ENCODE data around the gene KCNIP3.

Gene KCNIP3

GRCh38 chr2:95325590-95326432 is 28.7 kb downstream of the KCNIP3 start:
- no peak for ATAC-seq
- TF ChIP-seq CREB5 (CRISPR knock-in tag; IDR thresholded peaks at IDR 0.05; ENCODE audit: low read depth), result no peak
- TF ChIP-seq CSDC2 (CRISPR knock-in tag; IDR thresholded peaks at IDR 0.05), result no peak
- TF ChIP-seq ZNF70 (CRISPR knock-in tag; IDR thresholded peaks at IDR 0.05), result no peak
- TF ChIP-seq CSRNP3 (CRISPR knock-in tag; IDR thresholded peaks at IDR 0.05), result no peak
- no peak for TF ChIP-seq TCF4 (CRISPR knock-in tag; IDR thresholded peaks at IDR 0.05; ENCODE audit: borderline replicate concordance)
- TF ChIP-seq ZNF565 (CRISPR knock-in tag; conservative IDR thresholded peaks at IDR 0.05; ENCODE audit: low read depth), result no peak
- TF ChIP-seq GLIS3 (CRISPR knock-in tag; IDR thresholded peaks at IDR 0.05), result no peak
- TF ChIP-seq ZFP30 (CRISPR knock-in tag; IDR thresholded peaks at IDR 0.05), result no peak
- no peak for TF ChIP-seq ZFP3 (CRISPR knock-in tag; IDR thresholded peaks at IDR 0.05)
- no peak for TF ChIP-seq POU6F1 (CRISPR knock-in tag; IDR thresholded peaks at IDR 0.05; ENCODE audit: borderline replicate concordance, low read depth)
- TF ChIP-seq BACH2 (CRISPR knock-in tag; IDR thresholded peaks at IDR 0.05; ENCODE audit: borderline replicate concordance), result no peak
- TF ChIP-seq ESRRG (CRISPR knock-in tag; IDR thresholded peaks at IDR 0.05), result no peak
- no peak for TF ChIP-seq ZC3H10 (CRISPR knock-in tag; IDR thresholded peaks at IDR 0.05)
- TF ChIP-seq RARB (CRISPR knock-in tag; IDR thresholded peaks at IDR 0.05), result no peak

GRCh38 chr2:95326433-95327140 is 29.4 kb downstream of the KCNIP3 start:
- no peak for ATAC-seq
- TF ChIP-seq ESRRG (CRISPR knock-in tag; IDR thresholded peaks at IDR 0.05), result no peak
- TF ChIP-seq CSRNP3 (CRISPR knock-in tag; IDR thresholded peaks at IDR 0.05), result no peak
- no peak for TF ChIP-seq ZNF70 (CRISPR knock-in tag; IDR thresholded peaks at IDR 0.05)
- no peak for TF ChIP-seq BACH2 (CRISPR knock-in tag; IDR thresholded peaks at IDR 0.05; ENCODE audit: borderline replicate concordance)
- no peak for TF ChIP-seq ZNF8 (CRISPR knock-in tag; IDR thresholded peaks at IDR 0.05)
- no peak for TF ChIP-seq OSR1 (CRISPR knock-in tag; IDR thresholded peaks at IDR 0.05)
- no peak for TF ChIP-seq POU6F1 (CRISPR knock-in tag; IDR thresholded peaks at IDR 0.05; ENCODE audit: borderline replicate concordance, low read depth)

GRCh38 chr2:95327861-95328260 is 30.7 kb downstream of the KCNIP3 start:
- TF ChIP-seq RARB (CRISPR knock-in tag; IDR thresholded peaks at IDR 0.05) (no peak), ZFP30 (CRISPR knock-in tag; IDR thresholded peaks at IDR 0.05) (no peak), ZNF565 (CRISPR knock-in tag; conservative IDR thresholded peaks at IDR 0.05; ENCODE audit: low read depth) (no peak), TSHZ2 (CRISPR knock-in tag; IDR thresholded peaks at IDR 0.05) (no peak), ARNTL (CRISPR knock-in tag; IDR thresholded peaks at IDR 0.05; ENCODE audit: borderline replicate concordance, low read depth) (no peak), OSR1 (CRISPR knock-in tag; IDR thresholded peaks at IDR 0.05) (no peak), ISL1 (CRISPR knock-in tag; IDR thresholded peaks at IDR 0.05) (no peak), ZC3H10 (CRISPR knock-in tag; IDR thresholded peaks at IDR 0.05) (no peak), ZNF70 (CRISPR knock-in tag; IDR thresholded peaks at IDR 0.05) (no peak), TOX (CRISPR knock-in tag; IDR thresholded peaks at IDR 0.05; ENCODE audit: borderline replicate concordance) (no peak)

More at GRCh38 chr2:95327861-95328260, 30.7 kb downstream of the KCNIP3 start:
- no peak for ATAC-seq
